Endodermal cell (in vitro differentiated cells): ENCODE results near the gene MFN1. TPM values are rescaled to one million over a fixed set of nuclear protein-coding genes. Genes with fewer than 3 reads are reported as not detected.

ENCODE experiments used
- DNase-seq: peaks from one replicate; pipeline ENCODE4 v3.0.0-alpha.2; 2017
- H3K27ac ChIP-seq: 2 replicates; pipeline ENCODE4 v1.5.1; 2013; ENCODE audit warnings: mild to moderate bottlenecking, low read depth, low read length, moderate library complexity
- H3K27me3 ChIP-seq: 2 replicates; pipeline ENCODE4 v1.6.1; 2013; ENCODE audit warnings: mild to moderate bottlenecking, low read length, moderate library complexity; ENCODE audit not compliant: insufficient read depth, control insufficient read depth, poor library complexity, severe bottlenecking
- H3K36me3 ChIP-seq: 2 replicates; pipeline ENCODE4 v1.7.0; 2013; ENCODE audit warnings: mild to moderate bottlenecking, low read length, moderate library complexity; ENCODE audit not compliant: control insufficient read depth, insufficient read depth
- H3K4me1 ChIP-seq: one replicate; pipeline ENCODE4 v1.7.0; 2013; ENCODE audit warnings: low read length; ENCODE audit not compliant: control insufficient read depth, insufficient read depth
- H3K4me3 ChIP-seq: 2 replicates; pipeline ENCODE4 v1.5.1; 2013; ENCODE audit warnings: mild to moderate bottlenecking, low read length, moderate library complexity
- H3K9ac ChIP-seq: 2 replicates; pipeline ENCODE4 v1.6.1; 2013; ENCODE audit warnings: mild to moderate bottlenecking, low read length, moderate library complexity; ENCODE audit not compliant: poor library complexity, severe bottlenecking; ENCODE audit errors: extremely low read depth
- H3K9me3 ChIP-seq: 2 replicates; pipeline ENCODE4 v1.6.1; 2013; ENCODE audit warnings: mild to moderate bottlenecking, low read length, moderate library complexity; ENCODE audit not compliant: control insufficient read depth
- H3K27ac Mint-ChIP-seq: 2 replicates; pipeline ENCODE4 v1.8.0; 2020; ENCODE audit warnings: mixed read lengths
- H3K27me3 Mint-ChIP-seq: 2 replicates; pipeline ENCODE4 v1.8.0; 2021; ENCODE audit warnings: mild to moderate bottlenecking, mixed read lengths; ENCODE audit not compliant: insufficient read depth
- H3K36me3 Mint-ChIP-seq: 2 replicates; pipeline ENCODE4 v1.8.0; 2020; ENCODE audit warnings: low read depth, mixed read lengths
- H3K4me1 Mint-ChIP-seq: 2 replicates; pipeline ENCODE4 v1.8.0; 2020; ENCODE audit warnings: mixed read lengths
- H3K4me3 Mint-ChIP-seq: 2 replicates; pipeline ENCODE4 v1.8.0; 2020; ENCODE audit warnings: mild to moderate bottlenecking, moderate library complexity, mixed read lengths
- H3K9me3 Mint-ChIP-seq: 2 replicates; pipeline ENCODE4 v1.8.0; 2020; ENCODE audit warnings: mild to moderate bottlenecking, mixed read lengths
- CTCF ChIP-seq: fragments of 200-600 bp; sonication (generic); conservative IDR thresholded peaks from 2 replicates; pipeline ENCODE4 v1.5.0; 2021; ENCODE audit warnings: antibody characterized with exemption, mild to moderate bottlenecking
- WGBS, 2 experiments: methylation state at CpG; one replicate each; pipeline versions ENCODE4 v1.1.5 to v1.1.7; 2013; ENCODE audit warnings: missing lambda C conversion rate in 2 of 2, mixed read lengths in 1 of 2; ENCODE audit not compliant: insufficient coverage in 1 of 2, insufficient read length in 1 of 2; 5-methylcytosine and 5-hydroxymethylcytosine counted together
- total RNA-seq, 2 donors: library from RNA; stranded (reverse); fragmentation: NEBNext Ultra II Directional in 1 of 2; extraction: Animal tissue kit (Norgen Biotek cat#: 25700) in 1 of 2; gene quantifications; 2 replicates in 1 of 2; 3 replicates in 1 of 2; pipeline ENCODE4 v1.2.1, GENCODE V29; 2021

The MFN1 gene
- total RNA-seq, 2 donors from 2014 or later, result 42.9 to 45.1 TPM

GRCh38 chr3:179299999-179300613 lies 47.4 kb upstream of the MFN1 start:
- Histone ChIP-seq H3K4me1 (no peaks in the 10 kb centered on the region), H3K36me3 (no peaks in the 10 kb centered on the region), H3K27me3 (no peaks in the 10 kb centered on the region), H3K9ac (no peak overlapping the region), H3K4me3 (no peak overlapping the region), H3K27ac (no peak overlapping the region), H3K9me3 (peaks cover 12% of the 10 kb centered on the region)
- 92 to 94% methylated on average over 5 of the region's 5 CpGs for WGBS, 2 experiments
- no peak overlapping the region for H3K4me3 Mint-ChIP-seq
- H3K9me3 Mint-ChIP-seq, result peaks cover 11% of the 10 kb centered on the region
- DNase-seq, result no peak
- H3K27me3 Mint-ChIP-seq, result no peaks in the 10 kb centered on the region
- no peak overlapping the region for H3K27ac Mint-ChIP-seq
- TF ChIP-seq CTCF, result no peak
- no peaks in the 10 kb centered on the region for H3K36me3 Mint-ChIP-seq
- H3K4me1 Mint-ChIP-seq, result peaks cover 7% of the 10 kb centered on the region

- peaks cover 12% of the 10 kb centered on the region for H3K9me3 ChIP-seq
- WGBS, 2 experiments, result 92 to 100% methylated on average over 2 of the region's 3 CpGs
- no peaks in the 10 kb centered on the region for H3K36me3 ChIP-seq
- no peak overlapping the region for H3K9ac ChIP-seq
- no peak for DNase-seq
- Mint-ChIP-seq H3K27ac (no peak overlapping the region), H3K36me3 (no peaks in the 10 kb centered on the region), H3K9me3 (peaks cover 11% of the 10 kb centered on the region), H3K4me1 (peaks cover 3% of the 10 kb centered on the region), H3K27me3 (no peaks in the 10 kb centered on the region), H3K4me3 (no peak overlapping the region)
- H3K4me1 ChIP-seq, result no peaks in the 10 kb centered on the region
- TF ChIP-seq CTCF, result no peak
- H3K27me3 ChIP-seq, result no peaks in the 10 kb centered on the region
- H3K27ac ChIP-seq, result no peak overlapping the region
- H3K4me3 ChIP-seq, result no peak overlapping the region
Measured at GRCh38 chr3:179301645-179302044, 45.9 kb upstream of the MFN1 start.

- Histone ChIP-seq H3K36me3 (no peaks in the 10 kb centered on the region), H3K4me1 (no peaks in the 10 kb centered on the region), H3K4me3 (no peak overlapping the region), H3K9me3 (peaks cover 12% of the 10 kb centered on the region), H3K27ac (no peak overlapping the region), H3K9ac (no peak overlapping the region), H3K27me3 (no peaks in the 10 kb centered on the region)
- H3K27me3 Mint-ChIP-seq, result no peaks in the 10 kb centered on the region
- WGBS, 2 experiments, result 91 to 100% methylated on average over 3 to 7 of the region's 7 CpGs
- no peak for TF ChIP-seq CTCF
- H3K9me3 Mint-ChIP-seq, result peaks cover 11% of the 10 kb centered on the region
- DNase-seq, result no peak
- no peaks in the 10 kb centered on the region for H3K36me3 Mint-ChIP-seq
- peaks cover 3% of the 10 kb centered on the region for H3K4me1 Mint-ChIP-seq
- H3K4me3 Mint-ChIP-seq, result no peak overlapping the region
- H3K27ac Mint-ChIP-seq, result no peak overlapping the region
Measured at GRCh38 chr3:179302111-179302510, 45.4 kb upstream of the MFN1 start.
